Glomerular visceral epithelial cell (primary cell): ENCODE data around the gene ZNF555.
"Not testable (repeated sequence)": the region's sequence is repeated elsewhere in the genome, so short reads cannot be mapped to it uniquely, and the experiment has no call there.

ENCODE experiments used
- DNase-seq: peaks from one replicate; pipeline ENCODE4 v3.0.0-alpha.2; 2016; ENCODE audit errors: extremely low spot score

The ZNF555 gene

GRCh38 chr19:2840794-2841791 lies at the start of gene ZNF555:
Gene ZNF555, plus strand, starts transcription at chr19:2841475. Its CDS starts 98 bp downstream, at chr19:2841573.
- DNase-seq = peak; percentile 99

- no peak for DNase-seq
Observed at GRCh38 chr19:2791876-2792275, 49.4 kb upstream of the ZNF555 start.

GRCh38 chr19:2792666-2793065 lies 48.6 kb upstream of the ZNF555 start:
- DNase-seq = not testable (repeated sequence)

GRCh38 chr19:2793126-2793525 lies 48.1 kb upstream of the ZNF555 start:
- no peak for DNase-seq

GRCh38 chr19:2793577-2793976 lies 47.7 kb upstream of the ZNF555 start:
- no peak for DNase-seq

GRCh38 chr19:2795827-2796658 lies 45.2 kb upstream of the ZNF555 start:
- no peak for DNase-seq

- DNase-seq = no peak
Observed at GRCh38 chr19:2796659-2797266, 44.5 kb upstream of the ZNF555 start.

- DNase-seq = no peak
Observed at GRCh38 chr19:2797280-2797679, 44.0 kb upstream of the ZNF555 start.

GRCh38 chr19:2798158-2798685 lies 43.1 kb upstream of the ZNF555 start:
- no peak for DNase-seq

GRCh38 chr19:2798733-2799132 lies 42.5 kb upstream of the ZNF555 start:
- no peak for DNase-seq

GRCh38 chr19:2799273-2800020 lies 41.8 kb upstream of the ZNF555 start:
- DNase-seq = no peak

- DNase-seq = no peak
Observed at GRCh38 chr19:2800506-2800905, 40.8 kb upstream of the ZNF555 start.

- no peak for DNase-seq
Observed at GRCh38 chr19:2802826-2803225, 38.4 kb upstream of the ZNF555 start.

- DNase-seq = no peak
Observed at GRCh38 chr19:2803486-2804155, 37.7 kb upstream of the ZNF555 start.

GRCh38 chr19:2804156-2805004 lies 36.9 kb upstream of the ZNF555 start:
- no peak for DNase-seq

- DNase-seq = no peak
Observed at GRCh38 chr19:2805261-2805900, 35.9 kb upstream of the ZNF555 start.

GRCh38 chr19:2805991-2806649 lies 35.2 kb upstream of the ZNF555 start:
- DNase-seq = no peak

GRCh38 chr19:2806736-2807378 lies 34.4 kb upstream of the ZNF555 start:
- no peak for DNase-seq
